Fibroblast of mammary gland (primary cell): ENCODE data around the gene MT1B.
"Not testable (repeated sequence)": the region's sequence is repeated elsewhere in the genome, so short reads cannot be mapped to it uniquely, and the experiment has no call there.

Experiments
- DNase-seq: peaks from one replicate; pipeline ENCODE4 v3.0.0-alpha.2; 2010; ENCODE audit warnings: low read depth
- H3K4me3 ChIP-seq: 2 replicates; pipeline ENCODE4 v1.5.1; 2011; ENCODE audit warnings: low read depth, mild to moderate bottlenecking, low read length, moderate library complexity; ENCODE audit not compliant: control insufficient read depth
- CTCF ChIP-seq: conservative IDR thresholded peaks from 2 replicates; pipeline ENCODE4 v1.5.1; 2011; ENCODE audit warnings: low read depth, low read length, inconsistent platforms; ENCODE audit not compliant: control insufficient read depth, insufficient read depth

MT1B gene

GRCh38 chr16:56617212-56618085 is 34.2 kb upstream of the MT1B start:
- peak overlapping the region; percentile 49 for H3K4me3 ChIP-seq
- DNase-seq: peak; percentile 79
- TF ChIP-seq CTCF: no peak

- TF ChIP-seq CTCF: no peak
- H3K4me3 ChIP-seq: peak overlapping the region; percentile 49
- no peak for DNase-seq
These were observed 33.5 kb upstream of the MT1B start for GRCh38 chr16:56618138-56618537.

- DNase-seq: no peak
- no peak for TF ChIP-seq CTCF
- no peak overlapping the region for H3K4me3 ChIP-seq
These were observed 31.3 kb upstream of the MT1B start for GRCh38 chr16:56620339-56620897.

- not testable (repeated sequence) for DNase-seq, H3K4me3 ChIP-seq
These were observed 29.8 kb upstream of the MT1B start for GRCh38 chr16:56621665-56622445.

- H3K4me3 ChIP-seq, DNase-seq: not testable (repeated sequence)
These were observed 28.5 kb upstream of the MT1B start for GRCh38 chr16:56623184-56623583.

- H3K4me3 ChIP-seq: no peak overlapping the region
- TF ChIP-seq CTCF: no peak
These were observed 28.0 kb upstream of the MT1B start for GRCh38 chr16:56623637-56624036.

GRCh38 chr16:56625140-56625942 is 26.3 kb upstream of the MT1B start, which contains the start of gene MT1E:
Gene MT1E (plus strand): TSS chr16:56625781. CDS start chr16:56625852, 71 bp downstream.
- TF ChIP-seq CTCF: no peak
- DNase-seq: peak; percentile 73
- H3K4me3 ChIP-seq: peak within 1 kb of the TSS; percentile 77

More at GRCh38 chr16:56623637-56624036, 28.0 kb upstream of the MT1B start:
- DNase-seq: no peak
